ENCODE measurements around the gene DNAH14. TPM values are rescaled to one million over a fixed set of nuclear protein-coding genes. Genes with fewer than 3 reads are reported as not detected.
A peak's percentile ranks its signal among the peaks of the same experiment; 100 is the strongest.

Gene DNAH14
- total and polyA plus RNA-seq, 2 of the 4 experiments (the other 2 are of a cell fraction), result 2.7 to 3.6 TPM

- Histone ChIP-seq H3K27ac (ENCODE audit: insufficient read depth, low read length) (no peak overlapping the region), H3K9ac (ENCODE audit: low read depth, low read length) (no peak overlapping the region), H3K4me2 (ENCODE audit: low read depth, low read length) (no peak overlapping the region), H3K79me1 (ENCODE audit: low read depth in 1 of 2, low read length in 2 of 2) (no peaks in the 10 kb centered on the region), H4K5ac (ENCODE audit: low read depth, low read length) (no peak overlapping the region), H2AK5ac (ENCODE audit: low read depth, low read length) (no peak overlapping the region), H4K91ac (ENCODE audit: insufficient read depth, low read depth, low read length) (no peak overlapping the region), H3K27me3 (ENCODE audit: control insufficient read depth, insufficient read depth, low read length) (no peaks in the 10 kb centered on the region), H3K9me1 (ENCODE audit: insufficient read depth, low read length) (no peaks in the 10 kb centered on the region), H3K36me3 (ENCODE audit: control insufficient read depth, insufficient read depth, low read length) (no peaks in the 10 kb centered on the region), H2AK9ac (replicated peaks; ENCODE audit: low read depth, low read length, poor library complexity) (no peak overlapping the region), H2BK20ac (ENCODE audit: low read depth, low read length) (no peak overlapping the region), H2BK15ac (ENCODE audit: low read depth, low read length) (no peak overlapping the region), H2AFZ (replicated peaks; ENCODE audit: low read length, poor library complexity) (no peak overlapping the region), H3K9me3 (ENCODE audit: control insufficient read depth, insufficient read depth, low read length) (no peaks in the 10 kb centered on the region), H3K18ac (ENCODE audit: low read depth, low read length) (no peak overlapping the region), H3K14ac (replicated peaks; ENCODE audit: low read depth, low read length) (no peak overlapping the region), H3K4ac (ENCODE audit: low read depth, low read length) (no peak overlapping the region), H3K23ac (ENCODE audit: low read depth, low read length) (no peak overlapping the region), H3K4me3 (ENCODE audit: insufficient read depth, low read depth, low read length) (no peak overlapping the region), H4K8ac (ENCODE audit: low read depth in 2 of 2, low read length in 2 of 2) (no peak overlapping the region), H4K20me1 (ENCODE audit: insufficient read depth, low read length) (no peaks in the 10 kb centered on the region), H3K4me1 (ENCODE audit: control insufficient read depth, insufficient read depth, low read length) (no peaks in the 10 kb centered on the region), H2BK5ac (ENCODE audit: low read depth, low read length, poor library complexity, severe bottlenecking) (no peak overlapping the region), H2BK120ac (ENCODE audit: low read depth, low read length) (no peak overlapping the region), H3K56ac (ENCODE audit: extremely low read depth, insufficient read depth, low read length) (no peak overlapping the region)
- CTCF ChIA-PET, result no interaction called here
- POLR2A ChIA-PET (ENCODE audit: unreplicated experiment), result no interaction called here
- TF ChIP-seq CEBPB (IDR thresholded peaks at IDR 0.05; ENCODE audit: low read depth, low read length) (peak; percentile 19; the same call in 1 of the 2 replicates), POLR2A (IDR thresholded peaks at IDR 0.05; ENCODE audit: low read depth, low read length) (no peak)
- in situ Hi-C loops (cut with MboI; ENCODE audit: low sequenced_read_pairs) (no loop called here), dilution Hi-C loops (cut with HindIII; ENCODE audit: low sequenced_read_pairs, unreplicated experiment) (no loop called here), intact Hi-C loops (cut with micrococcal nuclease) (no loop called here)
- BruUV-seq (replicated peaks), result no TSS peak
- DNase-seq (no peak), ATAC-seq (ENCODE audit: low read depth) (no peak)
Measured at GRCh38 chr1:225044258-225044657, 114.8 kb downstream of the DNAH14 start.

Data from IMR-90 (cell line).